Measurements from ENCODE around the gene EEFSEC. TPM values are rescaled to one million over a fixed set of nuclear protein-coding genes. Genes with fewer than 3 reads are reported as not detected.

The EEFSEC gene
- total and polyA plus RNA-seq, 8 donors: 11.5 to 23.0 (median 19.9) TPM

DNA sequence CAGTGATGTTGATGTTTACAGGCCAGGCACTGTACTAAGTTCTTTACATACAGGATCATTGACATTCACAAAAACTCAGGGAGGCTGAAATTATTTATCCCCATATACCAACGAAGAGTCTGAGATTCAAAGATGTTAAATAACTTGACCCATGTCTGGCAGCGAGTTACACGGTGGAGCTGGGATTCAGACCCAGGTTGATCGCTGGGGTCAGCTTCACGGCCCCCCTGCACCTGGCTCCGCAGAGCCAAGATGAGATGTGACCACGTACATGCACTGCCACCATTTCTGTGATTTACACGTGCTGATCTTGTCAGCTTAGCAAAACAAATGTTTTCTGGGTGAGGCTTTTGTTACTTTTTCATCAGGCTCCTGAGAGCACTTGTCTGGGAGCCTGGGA lies 109.8 kb downstream of the EEFSEC start:
- Histone ChIP-seq H3K4me1 (no peaks in the 10 kb centered on the region), H3K9me3 (peaks cover 0 to 20% of the 10 kb centered on the region in 2 donors), H3K27ac (no peak overlapping the region), H3K4me3 (no peak overlapping the region), H3K27me3 (no peaks in the 10 kb centered on the region), H3K36me3 (peaks cover 0 to 37% of the 10 kb centered on the region in 2 donors)
- no peak for DNase-seq
- intact Hi-C loops (cut with DNase I): no loop called here
- TF ChIP-seq CTCF (IDR thresholded peaks at IDR 0.05): no peak
- ATAC-seq: no peak

GRCh38 chr3:128263946-128264345 lies 110.7 kb downstream of the EEFSEC start:
- no peak overlapping the region for H3K27ac ChIP-seq
- H3K27me3 ChIP-seq: no peaks in the 10 kb centered on the region
- peaks cover 0 to 44% of the 10 kb centered on the region in 2 donors for H3K36me3 ChIP-seq
- ATAC-seq: no peak
- H3K9me3 ChIP-seq: peaks cover 0 to 18% of the 10 kb centered on the region in 2 donors
- no peak for TF ChIP-seq CTCF (IDR thresholded peaks at IDR 0.05)
- no peaks in the 10 kb centered on the region for H3K4me1 ChIP-seq
- no peak for DNase-seq
- no peak overlapping the region for H3K4me3 ChIP-seq
- intact Hi-C loops (cut with DNase I): no loop called here

DNA sequence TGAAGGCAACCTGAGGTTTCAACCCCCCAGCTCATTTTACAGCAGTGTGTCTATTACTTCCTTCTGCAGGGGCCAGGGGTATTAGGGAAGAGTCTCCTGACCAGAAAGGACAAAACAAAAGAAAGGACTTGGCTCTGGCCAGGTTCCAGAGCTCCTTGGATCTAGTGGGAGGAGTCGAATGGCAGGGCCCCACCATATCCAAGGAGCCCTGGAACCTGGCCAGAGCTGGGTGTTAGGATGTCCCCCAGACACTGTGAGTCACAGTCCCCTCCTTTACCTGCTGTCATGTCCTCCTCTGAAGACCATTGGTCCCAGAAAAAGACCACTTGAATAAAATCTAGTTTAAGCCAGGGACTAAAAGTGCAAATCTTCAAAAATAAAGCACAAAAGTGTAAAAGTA lies 113.2 kb downstream of the EEFSEC start:
- intact Hi-C loops (cut with DNase I): no loop called here
- DNase-seq (no peak), ATAC-seq (no peak)
- H3K4me1 ChIP-seq: no peaks in the 10 kb centered on the region
- H3K4me3 ChIP-seq: no peak overlapping the region
- H3K36me3 ChIP-seq: peaks cover 0 to 49% of the 10 kb centered on the region in 2 donors
- no peaks in the 10 kb centered on the region for H3K27me3 ChIP-seq
- H3K27ac ChIP-seq: no peak overlapping the region
- TF ChIP-seq CTCF (IDR thresholded peaks at IDR 0.05): no peak
- no peaks in the 10 kb centered on the region for H3K9me3 ChIP-seq

DNA sequence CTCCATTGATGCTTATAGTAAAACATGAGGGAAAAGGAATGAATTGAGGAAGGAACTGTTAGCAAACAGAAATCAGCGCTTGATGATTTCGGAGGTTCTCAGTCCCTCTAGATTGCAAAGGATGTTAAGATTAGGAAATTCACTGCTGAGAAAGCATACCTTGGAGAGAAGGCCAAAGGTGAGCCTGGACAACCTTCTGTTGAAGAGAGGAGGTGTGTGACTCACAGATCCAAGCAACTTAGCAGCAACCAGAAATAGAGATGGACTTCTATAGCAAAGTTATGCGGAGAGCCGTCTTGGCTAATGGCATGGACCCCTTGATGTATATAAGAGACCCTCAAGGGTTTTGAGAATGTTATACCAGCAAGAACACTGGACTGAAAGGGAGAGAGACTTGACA lies 114.3 kb downstream of the EEFSEC start:
- intact Hi-C loops (cut with DNase I): no loop called here
- DNase-seq (no peak), ATAC-seq (no peak)
- TF ChIP-seq CTCF (IDR thresholded peaks at IDR 0.05): no peak
- no peak overlapping the region for H3K4me3 ChIP-seq
- no peaks in the 10 kb centered on the region for H3K4me1 ChIP-seq
- H3K36me3 ChIP-seq: peaks cover 0 to 54% of the 10 kb centered on the region in 2 donors
- H3K27ac ChIP-seq: no peak overlapping the region
- no peaks in the 10 kb centered on the region for H3K27me3 ChIP-seq
- no peaks in the 10 kb centered on the region for H3K9me3 ChIP-seq

GRCh38 chr3:128269006-128269775 lies 115.9 kb downstream of the EEFSEC start:
- TF ChIP-seq CTCF (IDR thresholded peaks at IDR 0.05): no peak
- Histone ChIP-seq H3K4me1 (no peaks in the 10 kb centered on the region), H3K4me3 (no peak overlapping the region), H3K9me3 (no peaks in the 10 kb centered on the region), H3K27me3 (no peaks in the 10 kb centered on the region), H3K36me3 (peaks cover 0 to 49% of the 10 kb centered on the region in 2 donors), H3K27ac (no peak overlapping the region)
- DNase-seq (no peak), ATAC-seq (no peak)
- intact Hi-C loops (cut with DNase I): no loop called here
